ENCODE measurements around the gene OTOGL.

Gene OTOGL

DNA sequence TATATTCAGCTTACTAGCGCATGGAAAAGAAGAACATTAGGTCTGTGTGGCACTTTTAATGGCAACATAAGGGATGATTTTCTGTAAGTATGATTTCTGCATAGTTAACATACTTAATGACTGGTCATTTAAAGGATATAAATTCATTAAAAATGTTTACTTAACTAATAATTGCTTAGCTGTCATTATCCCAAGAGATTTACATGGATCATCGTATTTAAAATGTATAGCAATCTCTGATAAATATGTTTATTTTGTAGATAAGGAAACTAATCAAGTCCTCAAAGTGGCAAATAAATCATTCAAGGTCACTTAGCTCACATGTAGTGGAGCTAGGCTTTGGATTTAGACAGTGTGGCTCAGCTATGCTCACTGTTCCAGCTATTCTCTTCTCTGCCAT lies 158.6 kb downstream of the OTOGL start:
- ChIA-PET POLR2A (no interaction called here), CTCF (interaction anchor here (2.2 to 3.2 kb wide), 2 partner anchors 12 to 63 kb away, joined by 8 to 27 read pairs; no protein-coding TSS in a partner anchor)
- no peak overlapping the region for H3K4me3 ChIP-seq (ENCODE audit: low read depth, low read length)
- no peak for TF ChIP-seq ZSCAN4 (tag by site-specific recombination; IDR thresholded peaks at IDR 0.05)
- TF ChIP-seq ZNF843 (tag by site-specific recombination; IDR thresholded peaks at IDR 0.05): 0 out of 2 replicates have a peak, but pooled peaks have one; percentile 25
- no peak for TF ChIP-seq ZNF23 (tag by site-specific recombination; IDR thresholded peaks at IDR 0.05; ENCODE audit: borderline replicate concordance)
- TF ChIP-seq, protein P1, sequence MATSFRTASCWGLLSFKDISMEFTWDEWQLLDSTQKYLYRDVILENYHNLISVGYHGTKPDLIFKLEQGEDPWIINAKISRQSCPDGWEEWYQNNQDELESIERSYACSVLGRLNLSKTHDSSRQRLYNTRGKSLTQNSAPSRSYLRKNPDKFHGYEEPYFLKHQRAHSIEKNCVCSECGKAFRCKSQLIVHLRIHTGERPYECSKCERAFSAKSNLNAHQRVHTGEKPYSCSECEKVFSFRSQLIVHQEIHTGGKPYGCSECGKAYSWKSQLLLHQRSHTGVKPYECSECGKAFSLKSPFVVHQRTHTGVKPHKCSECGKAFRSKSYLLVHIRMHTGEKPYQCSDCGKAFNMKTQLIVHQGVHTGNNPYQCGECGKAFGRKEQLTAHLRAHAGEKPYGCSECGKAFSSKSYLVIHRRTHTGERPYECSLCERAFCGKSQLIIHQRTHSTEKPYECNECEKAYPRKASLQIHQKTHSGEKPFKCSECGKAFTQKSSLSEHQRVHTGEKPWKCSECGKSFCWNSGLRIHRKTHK (tag by site-specific recombination; IDR thresholded peaks at IDR 0.05): no peak
- H3K9me3 ChIP-seq (ENCODE audit: control insufficient read depth, insufficient read depth, low read depth, low read length): no peaks in the 10 kb centered on the region
- no peaks in the 10 kb centered on the region for H3K36me3 ChIP-seq (ENCODE audit: control insufficient read depth in 2 of 2, insufficient read depth in 1 of 2, low read length in 2 of 2)
- H3K4me1 ChIP-seq (ENCODE audit: control insufficient read depth, insufficient read depth, low read length): peaks cover 17% of the 10 kb centered on the region
- H3K27ac ChIP-seq (ENCODE audit: extremely low read depth, low read depth, low read length): no peak overlapping the region

GRCh38 chr12:80260269-80260668 lies 160.9 kb downstream of the OTOGL start:
- TF ChIP-seq ZNF292 (tag by site-specific recombination; IDR thresholded peaks at IDR 0.05; ENCODE audit: borderline replicate concordance, low read depth) (no peak), ZSCAN16 (tag by site-specific recombination; IDR thresholded peaks at IDR 0.05) (no peak), ZNF701 (tag by site-specific recombination; IDR thresholded peaks at IDR 0.05) (no peak), ZNF366 (tag by site-specific recombination; conservative IDR thresholded peaks at IDR 0.05) (no peak), ZNF223 (tag by site-specific recombination; IDR thresholded peaks at IDR 0.05) (no peak), ZNF354C (tag by site-specific recombination; IDR thresholded peaks at IDR 0.05; ENCODE audit: borderline replicate concordance, low read depth) (no peak), PBX3 (CRISPR knock-in tag; IDR thresholded peaks at IDR 0.05) (no peak), ZNF112 (tag by site-specific recombination; IDR thresholded peaks at IDR 0.05) (no peak), FEZF1 (tag by site-specific recombination; IDR thresholded peaks at IDR 0.05) (peak; percentile 31; the same call in 1 of the 2 replicates), TCF7L2 (IDR thresholded peaks at IDR 0.05; ENCODE audit: borderline replicate concordance, low read depth, low read length) (peak; percentile 93), GLI4 (tag by site-specific recombination; IDR thresholded peaks at IDR 0.05) (no peak), ZBTB7A (tag by site-specific recombination; IDR thresholded peaks at IDR 0.05; ENCODE audit: low read depth) (no peak), ZXDB (tag by site-specific recombination; IDR thresholded peaks at IDR 0.05) (peak; percentile 53; the same call in 1 of the 2 replicates), KLF16 (tag by site-specific recombination; IDR thresholded peaks at IDR 0.05) (no peak), EGR2 (tag by site-specific recombination; IDR thresholded peaks at IDR 0.05; ENCODE audit: low read depth) (no peak)
- TF ChIP-seq, protein P2, sequence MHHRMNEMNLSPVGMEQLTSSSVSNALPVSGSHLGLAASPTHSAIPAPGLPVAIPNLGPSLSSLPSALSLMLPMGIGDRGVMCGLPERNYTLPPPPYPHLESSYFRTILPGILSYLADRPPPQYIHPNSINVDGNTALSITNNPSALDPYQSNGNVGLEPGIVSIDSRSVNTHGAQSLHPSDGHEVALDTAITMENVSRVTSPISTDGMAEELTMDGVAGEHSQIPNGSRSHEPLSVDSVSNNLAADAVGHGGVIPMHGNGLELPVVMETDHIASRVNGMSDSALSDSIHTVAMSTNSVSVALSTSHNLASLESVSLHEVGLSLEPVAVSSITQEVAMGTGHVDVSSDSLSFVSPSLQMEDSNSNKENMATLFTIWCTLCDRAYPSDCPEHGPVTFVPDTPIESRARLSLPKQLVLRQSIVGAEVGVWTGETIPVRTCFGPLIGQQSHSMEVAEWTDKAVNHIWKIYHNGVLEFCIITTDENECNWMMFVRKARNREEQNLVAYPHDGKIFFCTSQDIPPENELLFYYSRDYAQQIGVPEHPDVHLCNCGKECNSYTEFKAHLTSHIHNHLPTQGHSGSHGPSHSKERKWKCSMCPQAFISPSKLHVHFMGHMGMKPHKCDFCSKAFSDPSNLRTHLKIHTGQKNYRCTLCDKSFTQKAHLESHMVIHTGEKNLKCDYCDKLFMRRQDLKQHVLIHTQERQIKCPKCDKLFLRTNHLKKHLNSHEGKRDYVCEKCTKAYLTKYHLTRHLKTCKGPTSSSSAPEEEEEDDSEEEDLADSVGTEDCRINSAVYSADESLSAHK (tag by site-specific recombination; IDR thresholded peaks at IDR 0.05): no peak
- TF ChIP-seq, protein P3, sequence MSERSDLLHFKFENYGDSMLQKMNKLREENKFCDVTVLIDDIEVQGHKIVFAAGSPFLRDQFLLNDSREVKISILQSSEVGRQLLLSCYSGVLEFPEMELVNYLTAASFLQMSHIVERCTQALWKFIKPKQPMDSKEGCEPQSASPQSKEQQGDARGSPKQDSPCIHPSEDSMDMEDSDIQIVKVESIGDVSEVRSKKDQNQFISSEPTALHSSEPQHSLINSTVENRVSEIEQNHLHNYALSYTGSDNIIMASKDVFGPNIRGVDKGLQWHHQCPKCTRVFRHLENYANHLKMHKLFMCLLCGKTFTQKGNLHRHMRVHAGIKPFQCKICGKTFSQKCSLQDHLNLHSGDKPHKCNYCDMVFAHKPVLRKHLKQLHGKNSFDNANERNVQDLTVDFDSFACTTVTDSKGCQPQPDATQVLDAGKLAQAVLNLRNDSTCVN (tag by site-specific recombination; optimal IDR thresholded peaks at IDR 0.05): no peak
- TF ChIP-seq, protein P4, sequence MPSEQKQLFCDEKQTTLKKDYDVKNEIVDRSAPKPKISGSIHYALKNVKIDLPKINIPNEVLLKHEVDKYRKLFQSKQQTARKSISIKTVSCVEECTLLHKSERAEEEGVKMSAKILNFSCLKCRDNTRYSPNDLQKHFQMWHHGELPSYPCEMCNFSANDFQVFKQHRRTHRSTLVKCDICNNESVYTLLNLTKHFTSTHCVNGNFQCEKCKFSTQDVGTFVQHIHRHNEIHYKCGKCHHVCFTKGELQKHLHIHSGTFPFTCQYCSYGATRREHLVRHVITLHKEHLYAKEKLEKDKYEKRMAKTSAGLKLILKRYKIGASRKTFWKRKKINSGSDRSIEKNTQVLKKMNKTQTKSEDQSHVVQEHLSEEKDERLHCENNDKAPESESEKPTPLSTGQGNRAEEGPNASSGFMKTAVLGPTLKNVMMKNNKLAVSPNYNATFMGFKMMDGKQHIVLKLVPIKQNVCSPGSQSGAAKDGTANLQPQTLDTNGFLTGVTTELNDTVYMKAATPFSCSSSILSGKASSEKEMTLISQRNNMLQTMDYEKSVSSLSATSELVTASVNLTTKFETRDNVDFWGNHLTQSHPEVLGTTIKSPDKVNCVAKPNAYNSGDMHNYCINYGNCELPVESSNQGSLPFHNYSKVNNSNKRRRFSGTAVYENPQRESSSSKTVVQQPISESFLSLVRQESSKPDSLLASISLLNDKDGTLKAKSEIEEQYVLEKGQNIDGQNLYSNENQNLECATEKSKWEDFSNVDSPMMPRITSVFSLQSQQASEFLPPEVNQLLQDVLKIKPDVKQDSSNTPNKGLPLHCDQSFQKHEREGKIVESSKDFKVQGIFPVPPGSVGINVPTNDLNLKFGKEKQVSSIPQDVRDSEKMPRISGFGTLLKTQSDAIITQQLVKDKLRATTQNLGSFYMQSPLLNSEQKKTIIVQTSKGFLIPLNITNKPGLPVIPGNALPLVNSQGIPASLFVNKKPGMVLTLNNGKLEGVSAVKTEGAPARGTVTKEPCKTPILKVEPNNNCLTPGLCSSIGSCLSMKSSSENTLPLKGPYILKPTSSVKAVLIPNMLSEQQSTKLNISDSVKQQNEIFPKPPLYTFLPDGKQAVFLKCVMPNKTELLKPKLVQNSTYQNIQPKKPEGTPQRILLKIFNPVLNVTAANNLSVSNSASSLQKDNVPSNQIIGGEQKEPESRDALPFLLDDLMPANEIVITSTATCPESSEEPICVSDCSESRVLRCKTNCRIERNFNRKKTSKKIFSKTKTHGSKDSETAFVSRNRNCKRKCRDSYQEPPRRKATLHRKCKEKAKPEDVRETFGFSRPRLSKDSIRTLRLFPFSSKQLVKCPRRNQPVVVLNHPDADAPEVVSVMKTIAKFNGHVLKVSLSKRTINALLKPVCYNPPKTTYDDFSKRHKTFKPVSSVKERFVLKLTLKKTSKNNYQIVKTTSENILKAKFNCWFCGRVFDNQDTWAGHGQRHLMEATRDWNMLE (tag by site-specific recombination; conservative IDR thresholded peaks at IDR 0.05; ENCODE audit: low read depth): no peak
- H3K9me3 ChIP-seq (ENCODE audit: control insufficient read depth, insufficient read depth, low read depth, low read length): no peaks in the 10 kb centered on the region
- peaks cover 17% of the 10 kb centered on the region for H3K4me1 ChIP-seq (ENCODE audit: control insufficient read depth, insufficient read depth, low read length)
- no peak overlapping the region for H3K4me3 ChIP-seq (ENCODE audit: low read depth, low read length)
- no peaks in the 10 kb centered on the region for H3K36me3 ChIP-seq (ENCODE audit: control insufficient read depth in 2 of 2, insufficient read depth in 1 of 2, low read length in 2 of 2)
- ChIA-PET CTCF (interaction anchor here (1.1 to 3.2 kb wide), 2 partner anchors 10 to 65 kb away, joined by 8 to 27 read pairs; no protein-coding TSS in a partner anchor), POLR2A (no interaction called here)
- H3K27ac ChIP-seq (ENCODE audit: extremely low read depth, low read depth, low read length): no peak overlapping the region
